Hepatocyte (in vitro differentiated cells): ENCODE data around the gene ACTR8.

ENCODE experiments used
- CTCF ChIP-seq: fragments of 200-600 bp; sonication (generic); IDR thresholded peaks from 2 replicates; pipeline ENCODE4 v1.5.1; 2016; ENCODE audit warnings: antibody characterized with exemption, mild to moderate bottlenecking; ENCODE audit not compliant: poor library complexity
- EZH2 ChIP-seq: fragments of 200-600 bp; sonication (generic); IDR thresholded peaks from 2 replicates; pipeline ENCODE4 v1.6.1; 2016; ENCODE audit warnings: antibody characterized with exemption, mild to moderate bottlenecking, borderline replicate concordance

- no peak for TF ChIP-seq CTCF
- no peak for TF ChIP-seq EZH2
Observed at GRCh38 chr3:53823026-53823955, 58.7 kb downstream of the ACTR8 start.
